Umbilical cord (tissue), 2 donors: ENCODE results near the gene SOX11. TPM values are rescaled to one million over a fixed set of nuclear protein-coding genes. Genes with fewer than 3 reads are reported as not detected.
A peak's percentile ranks its signal among the peaks of the same experiment; 100 is the strongest.

Source experiments
- DNase-seq: peaks from one replicate; pipeline ENCODE4 v3.0.0-alpha.2; 2015; ENCODE audit warnings: low spot score
- total RNA-seq: library from RNA; depleted of rRNA; stranded (reverse); fragments of >200 nt; gene quantifications from one replicate; pipeline ENCODE4 v1.2.3, GENCODE V29; 2014; ENCODE audit warnings: low replicate concordance; ENCODE audit not compliant: insufficient read depth

SOX11 gene
- total RNA-seq, 1 donor from 2014 or later, result 10.1 TPM

DNA sequence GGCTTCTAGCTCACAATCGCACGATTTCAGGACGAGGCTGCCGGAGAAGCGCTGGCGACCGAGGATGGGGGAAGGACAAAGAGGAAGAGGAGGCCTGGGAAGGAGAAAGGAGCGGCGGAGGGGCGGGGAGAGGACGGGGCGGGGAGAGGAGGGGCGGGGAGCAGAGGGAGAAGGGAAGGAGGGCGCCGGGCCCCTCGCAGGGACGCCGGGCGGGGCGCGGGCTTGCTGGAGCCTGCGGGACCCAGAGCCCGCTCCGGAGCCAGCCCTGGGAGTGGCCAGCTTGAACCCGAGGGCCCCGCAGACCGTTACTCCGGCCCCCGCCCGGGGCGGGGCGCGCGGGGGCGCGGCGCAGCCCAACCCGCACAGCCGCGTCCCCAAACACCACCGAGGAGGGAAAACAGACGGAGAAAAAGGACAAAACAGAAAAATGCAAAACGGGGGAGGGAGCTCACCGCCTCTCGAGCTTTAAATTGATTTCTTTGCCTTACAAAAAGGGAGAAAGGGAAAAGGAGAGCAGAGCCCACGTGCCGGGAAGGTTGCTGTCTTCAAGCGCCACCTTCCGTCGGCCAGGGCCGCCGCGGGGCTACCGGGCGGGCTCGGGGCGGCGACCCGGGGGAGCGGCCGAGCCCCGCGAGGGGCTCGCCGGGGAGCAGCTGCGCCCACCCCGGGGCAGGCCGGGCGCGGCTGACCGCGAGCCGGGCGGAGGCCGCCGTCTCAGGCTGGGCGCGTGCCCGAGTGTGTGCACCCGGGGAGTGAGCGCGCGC lies 781 bp upstream of the SOX11 start:
- peak; percentile 84 for DNase-seq

GRCh38 chr2:5692561-5693286 lies 540 bp downstream of the SOX11 start:
- peak; percentile 55 for DNase-seq

- peak; percentile 40 for DNase-seq
Observed at GRCh38 chr2:5693287-5694201, 1.4 kb downstream of the SOX11 start.

GRCh38 chr2:5694306-5694705 lies 2.1 kb downstream of the SOX11 start:
- DNase-seq, result peak; percentile 28

DNA sequence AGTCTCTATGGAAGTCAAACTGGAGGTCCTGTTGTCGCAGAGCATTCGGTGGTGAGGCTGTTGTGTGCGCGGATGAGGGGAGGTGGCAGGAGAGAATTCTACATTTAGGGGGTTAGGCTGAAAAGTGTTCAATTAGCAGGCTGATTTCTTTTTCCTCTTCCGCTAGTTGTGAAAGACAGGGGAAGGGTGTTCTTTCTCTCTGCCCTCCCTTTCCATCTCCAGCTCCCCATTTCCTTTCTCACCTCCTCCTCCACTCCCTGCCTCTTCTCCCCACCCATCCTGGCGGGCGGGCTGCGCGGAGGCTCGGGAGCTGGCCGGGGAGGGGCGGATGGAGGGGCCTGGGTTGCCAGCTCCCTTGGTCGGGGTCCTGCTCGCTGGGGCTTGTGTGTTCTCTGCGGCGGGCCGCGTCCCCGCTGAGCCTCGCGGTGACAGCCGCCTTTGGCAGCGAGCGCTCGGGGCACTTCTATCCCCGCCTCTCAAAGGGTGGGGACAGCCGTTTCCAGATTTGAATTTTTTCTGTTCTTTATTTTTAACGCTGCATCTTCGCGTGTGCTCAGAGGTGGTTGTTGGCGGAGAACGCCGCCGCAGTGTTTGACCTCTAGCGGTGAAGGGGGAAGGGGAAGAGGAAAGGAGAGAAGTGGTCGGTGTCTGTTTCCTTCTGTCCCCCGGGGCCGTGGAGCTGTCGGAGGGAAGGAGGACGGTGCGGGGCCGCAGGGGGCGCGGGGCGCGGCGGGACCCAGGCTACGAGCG lies 3.6 kb downstream of the SOX11 start:
- peak; percentile 78 for DNase-seq

GRCh38 chr2:5696404-5696944 lies 4.3 kb downstream of the SOX11 start:
- DNase-seq, result peak; percentile 52

DNA sequence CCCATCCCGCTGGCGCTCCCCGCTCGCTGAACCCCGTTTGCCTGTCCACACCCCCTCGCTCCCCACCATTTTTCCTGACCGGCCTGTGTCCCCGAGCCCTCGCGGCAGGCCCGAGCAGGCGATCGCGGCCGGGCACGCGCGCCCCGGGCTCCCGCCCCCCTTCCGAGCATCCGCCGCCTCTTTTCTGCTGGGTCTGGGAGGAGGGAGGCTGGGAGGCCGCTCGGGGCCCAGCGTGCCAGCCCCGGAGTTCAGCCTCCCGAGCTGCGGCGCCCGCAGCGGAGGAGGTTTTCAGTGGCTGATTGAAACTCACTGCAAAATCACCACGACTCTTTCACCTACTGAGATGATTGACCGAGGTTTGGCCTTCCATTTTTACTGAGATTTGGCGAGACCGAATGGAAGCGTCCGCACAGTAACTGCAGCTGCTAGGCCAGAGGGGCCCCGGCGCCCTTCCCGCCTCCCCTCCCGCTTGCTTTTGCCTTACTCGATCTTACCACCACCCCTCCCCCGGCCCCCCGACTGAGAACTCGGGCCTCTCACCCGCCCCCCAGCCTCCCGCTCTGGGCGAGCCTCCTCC lies 4.8 kb downstream of the SOX11 start:
- DNase-seq, result peak; percentile 83

- no peak for DNase-seq
Observed at GRCh38 chr2:5697562-5697961, 5.4 kb downstream of the SOX11 start.

DNA sequence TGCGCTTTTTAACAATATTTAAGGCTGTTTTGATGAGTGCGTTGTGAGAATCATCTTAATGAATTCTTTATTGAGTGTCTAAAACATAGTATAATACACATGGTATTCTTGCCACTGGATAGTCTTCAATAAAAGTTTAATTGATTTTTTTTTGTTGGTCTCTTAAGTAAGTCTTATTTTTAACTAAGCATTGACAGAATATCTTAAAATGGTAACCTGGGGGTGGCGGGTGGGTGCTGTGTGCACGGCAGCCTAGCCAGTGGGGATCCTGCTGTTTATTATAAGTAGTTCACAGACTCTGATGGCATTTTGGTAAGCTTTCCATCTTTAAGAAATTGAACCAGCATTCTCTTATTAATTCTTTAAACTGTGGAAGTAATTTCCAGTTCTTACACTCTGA lies 6.0 kb downstream of the SOX11 start:
- no peak for DNase-seq

DNA sequence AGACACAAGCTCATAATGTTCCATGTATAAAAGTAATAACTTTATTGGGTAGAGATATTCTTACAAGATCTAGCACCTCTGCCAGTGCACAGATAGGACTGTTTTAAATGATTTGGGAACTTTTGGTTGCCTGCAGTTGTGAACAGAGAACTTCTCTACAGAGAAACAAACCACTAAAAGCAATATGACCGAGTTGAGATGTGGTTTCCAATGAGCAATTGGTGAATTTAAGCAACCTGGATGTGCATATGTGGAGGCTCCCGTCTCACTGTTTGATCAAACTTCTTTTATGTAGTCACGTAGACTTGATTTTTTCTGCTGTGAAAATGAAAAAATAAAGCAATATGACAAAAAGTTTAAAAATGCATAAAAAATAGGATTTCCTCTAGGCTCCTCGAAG lies 7.8 kb downstream of the SOX11 start:
- no peak for DNase-seq

DNA sequence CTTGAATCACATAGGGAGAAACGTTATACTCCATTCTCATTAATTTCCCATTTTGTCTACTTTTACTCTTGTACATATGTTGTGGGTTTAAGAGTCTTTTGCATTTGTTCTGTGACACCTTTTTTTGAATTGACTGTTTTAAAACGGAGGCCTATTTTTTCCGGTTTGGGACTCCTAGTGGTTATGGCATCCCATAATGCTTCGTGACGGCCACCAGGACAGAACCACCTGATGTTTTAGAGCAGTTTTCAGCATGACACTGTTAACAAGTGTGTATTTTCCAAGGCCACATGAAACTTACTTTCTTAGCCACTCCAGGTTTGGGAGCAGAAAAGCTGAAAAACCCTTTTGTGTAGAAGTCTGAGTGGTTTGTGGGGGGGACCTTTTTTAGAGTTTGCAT lies 8.4 kb downstream of the SOX11 start:
- DNase-seq, result no peak

DNA sequence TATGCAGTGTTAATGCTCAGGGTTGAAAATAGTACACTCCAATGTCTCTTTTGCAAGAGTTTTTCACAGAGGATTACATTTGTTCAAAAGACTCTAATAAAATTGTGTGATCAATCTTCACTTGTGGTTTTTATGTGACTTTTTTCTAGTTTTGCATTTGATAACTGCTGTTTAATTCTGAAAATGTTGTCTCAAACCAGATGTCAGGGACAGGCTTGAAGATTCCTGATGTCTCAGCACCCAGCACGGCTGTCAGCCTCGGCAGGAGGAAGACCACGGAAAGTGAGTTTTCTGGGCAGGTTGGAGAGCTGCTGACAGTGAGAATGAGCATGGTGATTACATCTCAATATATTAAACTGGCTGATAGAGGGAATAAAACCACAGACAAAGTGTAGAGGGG lies 9.1 kb downstream of the SOX11 start:
- no peak for DNase-seq

DNA sequence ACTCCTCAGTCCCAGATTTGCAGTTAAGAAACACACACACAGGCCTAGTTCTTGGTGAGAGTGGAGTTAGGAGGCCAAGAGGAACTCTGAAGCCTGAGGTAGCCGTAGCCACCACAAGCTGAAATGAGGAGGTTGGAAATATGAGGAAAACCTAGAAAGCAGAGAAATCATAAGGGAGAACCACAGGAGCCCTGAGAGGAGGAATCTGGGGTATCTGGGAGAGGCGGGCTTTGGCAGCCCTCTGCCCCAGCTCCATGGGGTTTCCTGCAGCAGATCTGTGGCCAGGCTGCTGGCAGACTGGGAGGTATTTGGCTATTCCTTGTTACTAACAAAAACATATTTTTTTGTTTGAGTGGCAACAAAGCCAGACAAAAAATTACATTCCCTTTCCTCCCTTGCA lies 11.0 kb downstream of the SOX11 start:
- no peak for DNase-seq

GRCh38 chr2:5705490-5705889 lies 13.3 kb downstream of the SOX11 start:
- DNase-seq, result no peak

DNA sequence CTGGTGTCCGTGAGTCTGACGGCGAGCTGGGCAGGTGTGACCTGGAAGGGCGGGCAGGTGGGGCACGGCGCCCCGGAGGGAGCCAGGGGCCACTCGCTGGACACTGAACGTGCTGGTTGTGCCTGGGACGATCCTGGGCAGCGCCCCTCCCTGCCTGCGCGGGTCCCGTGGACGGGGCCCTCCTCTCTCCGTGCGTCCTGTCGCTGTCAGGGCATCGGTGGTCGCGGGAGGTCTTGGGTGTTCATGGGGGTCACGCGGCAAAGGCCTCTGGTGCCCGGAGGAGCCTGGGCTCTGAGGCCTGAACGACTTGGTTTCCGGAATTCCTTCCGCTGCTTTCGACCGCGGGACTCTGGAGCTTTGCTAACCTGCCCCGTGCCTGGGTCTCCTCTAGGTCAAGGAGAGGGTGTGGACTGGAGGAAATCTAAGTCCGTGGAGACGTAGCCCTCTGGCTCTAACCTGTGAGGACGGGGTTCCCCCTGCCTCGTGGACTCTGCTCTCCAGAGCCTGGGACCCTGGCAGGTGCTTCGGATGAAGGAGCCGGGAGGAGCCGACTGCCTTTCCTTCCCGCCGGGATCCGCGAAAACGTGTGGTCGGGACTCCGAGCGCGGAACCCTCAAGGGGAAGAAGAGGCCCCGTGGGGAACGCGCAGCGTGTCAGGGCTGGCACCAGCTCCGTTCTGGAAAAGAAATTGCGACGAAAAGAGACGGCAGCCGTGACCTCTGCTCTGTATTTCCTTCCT lies 14.7 kb downstream of the SOX11 start:
- DNase-seq, result no peak

DNA sequence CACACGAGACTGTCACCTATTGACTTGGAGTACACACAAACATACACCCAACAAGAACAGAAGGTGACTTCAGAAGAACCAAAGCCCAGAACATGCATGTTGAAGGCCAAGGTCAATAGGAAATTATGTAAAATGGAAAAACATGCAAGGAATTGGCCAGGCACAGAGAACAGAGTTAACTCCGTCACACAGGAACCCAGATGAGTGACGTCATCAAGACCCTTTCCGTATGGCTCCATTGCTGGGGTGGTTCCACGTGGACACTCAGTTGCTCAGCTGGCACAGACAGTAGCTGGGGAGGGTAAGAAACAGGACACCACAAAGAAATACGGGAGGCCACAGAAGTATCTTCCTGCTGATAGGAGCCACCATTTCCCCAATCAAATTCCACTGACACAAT lies 18.4 kb downstream of the SOX11 start:
- DNase-seq, result no peak

DNA sequence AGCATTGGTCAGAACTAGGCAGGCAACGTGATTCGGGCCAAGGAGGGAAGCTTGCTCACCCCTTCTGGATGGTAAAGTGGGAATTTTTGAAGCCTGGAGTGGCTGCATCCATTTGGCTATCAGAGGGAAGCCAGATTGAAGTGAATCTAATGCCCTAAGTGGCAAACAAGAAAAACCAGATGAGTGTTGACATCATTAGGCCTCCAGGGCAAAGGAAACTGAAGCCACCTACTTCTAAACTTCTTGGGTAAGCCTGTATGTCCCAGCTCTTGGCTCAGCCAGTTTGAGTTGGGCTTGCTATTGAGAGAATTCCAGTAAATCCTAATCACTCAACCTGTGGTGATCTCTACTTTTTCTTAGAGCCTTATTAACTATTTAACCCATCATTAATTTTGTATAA lies 20.9 kb downstream of the SOX11 start:
- DNase-seq, result no peak

DNA sequence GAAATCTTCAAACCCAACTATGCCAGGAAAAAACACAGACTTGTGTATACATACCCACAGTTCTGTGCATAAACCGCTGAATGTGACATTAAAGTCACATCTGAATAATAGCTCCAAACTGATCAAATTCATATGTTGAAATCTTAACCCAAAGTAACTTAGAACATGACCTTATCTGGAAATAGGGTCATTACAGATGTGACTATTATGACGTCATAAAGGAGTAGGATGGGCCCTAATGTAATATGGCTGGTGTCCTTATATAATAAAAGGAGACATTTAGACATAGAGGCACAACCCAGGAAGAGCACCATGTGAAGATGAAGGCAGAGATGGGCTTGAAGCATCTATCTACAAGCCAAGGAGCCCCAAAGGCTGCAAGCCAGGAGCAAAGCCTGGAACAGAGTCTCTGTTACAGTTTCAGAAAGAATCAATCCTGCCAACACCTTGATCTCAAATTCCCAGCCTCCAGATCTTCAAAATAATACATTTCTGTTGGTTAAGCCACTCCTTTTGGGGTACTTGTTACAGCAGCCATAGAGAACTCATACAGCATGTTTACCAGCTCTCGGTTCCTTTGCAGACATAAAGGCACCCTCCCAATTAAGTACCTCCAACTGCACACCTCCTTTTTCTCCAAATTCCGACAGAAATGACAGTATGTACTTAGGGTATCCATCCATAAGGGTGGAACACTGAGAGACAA lies 27.6 kb downstream of the SOX11 start:
- no peak for DNase-seq

DNA sequence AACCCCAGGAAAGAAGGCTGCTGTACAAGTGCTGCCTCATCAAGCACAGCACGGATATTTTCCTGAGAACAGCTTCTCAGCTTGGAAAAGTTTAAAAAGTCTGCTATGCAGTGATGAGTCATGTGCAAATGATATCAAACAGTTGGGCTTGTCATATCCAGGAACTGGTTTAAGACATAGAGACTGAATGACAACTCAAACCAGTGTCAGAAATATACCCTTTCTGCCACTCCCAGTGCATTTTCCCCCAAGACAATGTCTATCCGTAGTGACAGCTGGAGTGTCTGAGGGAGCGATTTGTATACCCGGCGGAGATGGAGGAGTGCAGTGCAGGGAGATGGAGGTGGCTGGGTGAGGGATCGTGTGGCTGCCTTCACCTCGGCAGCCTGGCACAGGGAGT lies 28.2 kb downstream of the SOX11 start:
- DNase-seq, result peak; percentile 83
